HCT116 (cell line): Measurements from ENCODE around the gene PLEK2. TPM values are rescaled to one million over a fixed set of nuclear protein-coding genes. Genes with fewer than 3 reads are reported as not detected.

ENCODE experiments used
- ATAC-seq: fragments of 200-7000 bp; cut with Tn5 transposase; 2 replicates; pipeline ENCODE4 v1.9.1; 2020; ENCODE audit warnings: mild to moderate bottlenecking, moderate library complexity
- BruUV-seq: library from RNA; stranded (reverse); fragments of 400-500 nt; replicated peaks from 2 replicates; lab custom pipeline; 2021; lab: Mats Ljungman, UMichigan
- CTCF ChIA-PET: fragments of 300-600 bp; sonication (Branson Sonifier 250); formaldehyde crosslinking; loops from one replicate; lab custom pipeline; 2021; ENCODE audit warnings: antibody characterized with exemption; lab: Charles Lee
- POLR2A ChIA-PET: fragments of 300-600, 350-600 bp; sonication (Branson Sonifier 250); formaldehyde crosslinking; loops from one replicate; lab custom pipeline; 2021; ENCODE audit warnings: antibody characterized with exemption; lab: Charles Lee
- RAD21 ChIA-PET, 2 experiments: fragments of 300-600 bp; sonication (Branson Sonifier 250); formaldehyde crosslinking; loops; one replicate each; lab custom pipeline; 2023; ENCODE audit warnings: low total read pairs in 2 of 2; ENCODE audit not compliant: uncharacterized antibody in 2 of 2, unreplicated experiment in 2 of 2, low non-redundant PET in 1 of 2; lab: Charles Lee
- DNase-seq: peaks from one replicate; pipeline ENCODE4 v3.0.0-alpha.2; 2010; ENCODE audit warnings: low read depth, low spot score
- H2AFZ ChIP-seq: fragments of 200-600 bp; shearing (Covaris generic), sonication (generic); 2 replicates; pipeline ENCODE4 v1.6.1; 2017; ENCODE audit warnings: low read depth, mixed run types, mixed read lengths, antibody characterized with exemption, low read length; ENCODE audit not compliant: poor library complexity, severe bottlenecking
- H3K27ac ChIP-seq: 2 replicates; pipeline ENCODE4 v1.5.1; 2012; ENCODE audit warnings: low read depth, low read length
- H3K27me3 ChIP-seq: fragments of 200-600 bp; sonication (generic); 2 replicates; pipeline ENCODE4 v1.6.1; 2016; ENCODE audit warnings: mixed run types, low read length, mixed read lengths; ENCODE audit not compliant: insufficient read depth
- H3K36me3 ChIP-seq, 2 experiments: fragments of 200-500 bp in 1 of 2; fragments of 200-600 bp in 1 of 2; sonication (Bioruptor generic) in 1 of 2; sonication (generic) in 1 of 2; 2 replicates each; pipeline versions ENCODE4 v1.5.1 to v1.6.1; 2014 to 2016; ENCODE audit warnings: low read length in 2 of 2, inconsistent platforms in 1 of 2, mixed read lengths in 1 of 2, mixed run types in 1 of 2; ENCODE audit not compliant: insufficient read depth in 2 of 2, control insufficient read depth in 1 of 2
- H3K4me1 ChIP-seq, 2 experiments: fragments of 200-600 bp in 1 of 2; sonication (generic) in 1 of 2; 2 replicates each; pipeline versions ENCODE4 v1.5.1 to v1.6.1; 2012 to 2017; ENCODE audit warnings: low read length in 2 of 2, inconsistent platforms in 1 of 2, mild to moderate bottlenecking in 1 of 2, mixed read lengths in 1 of 2, mixed run types in 1 of 2, moderate library complexity in 1 of 2; ENCODE audit not compliant: insufficient read depth in 2 of 2, control insufficient read depth in 1 of 2
- H3K4me2 ChIP-seq: fragments of 200-600 bp; sonication (generic); 2 replicates; pipeline ENCODE4 v1.6.1; 2017; ENCODE audit warnings: mixed run types, low read length, mixed read lengths
- H3K4me3 ChIP-seq, 2 experiments: fragments of 200-600 bp in 1 of 2; sonication (generic) in 1 of 2; replicated peaks in 1 of 2; 2 replicates each; pipeline ENCODE4 v1.5.1; 2011 to 2016; ENCODE audit warnings: low read length in 2 of 2, control low read depth in 1 of 2, low read depth in 1 of 2, mild to moderate bottlenecking in 1 of 2, mixed read lengths in 1 of 2, mixed run types in 1 of 2
- H3K79me2 ChIP-seq: fragments of 200-600 bp; sonication (generic); 2 replicates; pipeline ENCODE4 v1.6.1; 2017; ENCODE audit warnings: mild to moderate bottlenecking, mixed run types, low read length, moderate library complexity, mixed read lengths; ENCODE audit not compliant: insufficient read depth
- H3K9ac ChIP-seq: fragments of 200-600 bp; sonication (generic); 2 replicates; pipeline ENCODE4 v1.6.1; 2016; ENCODE audit warnings: low read length, mixed read lengths
- H3K9me2 ChIP-seq: fragments of 200-600 bp; sonication (generic), shearing (Covaris generic); 2 replicates; pipeline ENCODE4 v1.6.1; 2017; ENCODE audit warnings: mixed run types, mild to moderate bottlenecking, moderate library complexity; ENCODE audit not compliant: insufficient read depth
- H3K9me3 ChIP-seq, 2 experiments: fragments of 200-500 bp in 1 of 2; fragments of 200-600 bp in 1 of 2; sonication (Bioruptor generic) in 1 of 2; sonication (generic) in 1 of 2; 2 replicates each; pipeline ENCODE4 v1.6.1; 2014 to 2017; ENCODE audit warnings: low read length in 2 of 2, mixed read lengths in 2 of 2, inconsistent platforms in 1 of 2, low read depth in 1 of 2, mild to moderate bottlenecking in 1 of 2, mixed run types in 1 of 2, moderate library complexity in 1 of 2; ENCODE audit not compliant: control insufficient read depth in 1 of 2, insufficient read depth in 1 of 2
- H4K20me1 ChIP-seq: fragments of 200-600 bp; sonication (generic), shearing (Covaris generic); 2 replicates; pipeline ENCODE4 v1.6.1; 2017; ENCODE audit warnings: mixed run types, mild to moderate bottlenecking, moderate library complexity; ENCODE audit not compliant: insufficient read depth
- EGR1 ChIP-seq: IDR thresholded peaks from 2 replicates; pipeline ENCODE4 v1.6.1; 2012; ENCODE audit warnings: low read depth
- ELF1 ChIP-seq: IDR thresholded peaks from 2 replicates; pipeline ENCODE4 v1.6.1; 2012; ENCODE audit warnings: low read depth, borderline replicate concordance
- EZH2 ChIP-seq: fragments of 200-600 bp; sonication (generic); IDR thresholded peaks from 2 replicates; pipeline ENCODE4 v1.6.1; 2017; ENCODE audit warnings: antibody characterized with exemption, mixed run types
- EZH2phosphoT487 ChIP-seq: fragments of 200-600 bp; IDR thresholded peaks from 2 replicates; pipeline ENCODE4 v1.6.1; 2018; ENCODE audit warnings: antibody characterized with exemption, borderline replicate concordance
- POLR2A ChIP-seq: IDR thresholded peaks from 2 replicates; pipeline ENCODE4 v1.7.0; 2011; ENCODE audit warnings: borderline replicate concordance; ENCODE audit not compliant: insufficient read depth, insufficient read length; ENCODE audit errors: extremely low read depth
- POLR2AphosphoS5 ChIP-seq: IDR thresholded peaks from 2 replicates; pipeline ENCODE4 v1.6.1; 2011; ENCODE audit warnings: mild to moderate bottlenecking, low read depth, low read length, moderate library complexity
- RAD21 ChIP-seq: IDR thresholded peaks from 2 replicates; pipeline ENCODE4 v1.6.1; 2012; ENCODE audit warnings: low read depth, mild to moderate bottlenecking
- SIN3A ChIP-seq: IDR thresholded peaks from 2 replicates; pipeline ENCODE4 v1.6.1; 2012; ENCODE audit warnings: low read depth
- SP1 ChIP-seq: IDR thresholded peaks from 2 replicates; pipeline ENCODE4 v1.6.1; 2012; ENCODE audit warnings: low read depth
- SRF ChIP-seq: IDR thresholded peaks from 2 replicates; pipeline ENCODE4 v1.6.1; 2012; ENCODE audit warnings: low read depth
- YY1 ChIP-seq: IDR thresholded peaks from 2 replicates; pipeline ENCODE4 v1.6.1; 2011; ENCODE audit warnings: low read length, low read depth, moderate library complexity, mild to moderate bottlenecking; ENCODE audit not compliant: insufficient replicate concordance; ENCODE audit errors: extremely low read depth
- ZFX ChIP-seq: fragments of 450-650 bp; IDR thresholded peaks from 2 replicates; pipeline ENCODE4 v1.6.1; 2017
- ZNF274 ChIP-seq: fragments of 200-500 bp; sonication (Bioruptor generic); IDR thresholded peaks from 2 replicates; pipeline ENCODE4 v1.6.1; 2014; ENCODE audit warnings: mild to moderate bottlenecking, low read depth, low read length, inconsistent platforms
- intact Hi-C: fragments of 100-400 bp; cut with micrococcal nuclease; formaldehyde crosslinking; loops from 2 replicates; pipeline ENCODE4 v1.10.0; 2022
- total RNA-seq: library from RNA; stranded (reverse); gene quantifications from one replicate; pipeline ENCODE4 v1.2.1, GENCODE V29; 2021; ENCODE audit not compliant: unreplicated experiment
- TF ChIP-seq, protein P1 (sequence below): IDR thresholded peaks from 2 replicates; pipeline ENCODE4 v1.6.1; 2011; ENCODE audit warnings: mild to moderate bottlenecking, low read length, moderate library complexity; ENCODE audit not compliant: insufficient replicate concordance; ENCODE audit errors: extremely low read depth
- TF ChIP-seq, protein P2 (sequence below): IDR thresholded peaks from 2 replicates; pipeline ENCODE4 v1.6.1; 2012; ENCODE audit warnings: low read depth
- TF ChIP-seq, protein P3 (sequence below): IDR thresholded peaks from 2 replicates; pipeline ENCODE4 v1.6.1; 2012
- TF ChIP-seq, protein P4 (sequence below): IDR thresholded peaks from 2 replicates; pipeline ENCODE4 v1.6.1; 2012

The PLEK2 gene
- total RNA-seq, 1 experiment from 2014 or later, result 67.6 TPM

DNA sequence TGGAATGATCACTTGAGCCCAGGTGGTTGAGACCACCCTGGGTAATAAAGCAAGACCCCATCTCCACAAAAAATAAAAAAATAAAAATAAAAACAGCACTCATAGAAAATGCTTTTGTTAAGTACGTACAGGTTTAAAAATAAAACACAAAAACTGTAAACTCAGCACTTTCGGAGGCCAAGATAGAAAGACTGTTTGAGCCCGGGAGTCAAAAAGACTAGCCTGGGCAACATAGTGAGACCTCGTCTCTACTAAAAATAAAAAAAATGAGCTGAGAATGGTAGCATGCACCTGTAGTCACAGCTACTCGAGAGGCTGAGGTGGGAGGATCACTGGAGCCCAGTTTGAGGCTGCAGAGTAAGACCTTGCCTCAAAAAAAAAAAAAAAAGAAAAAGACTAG, 59.9 kb downstream of the PLEK2 start:
- TF ChIP-seq EGR1, result no peak
- TF ChIP-seq EZH2phosphoT487, result no peak
- TF ChIP-seq, protein P1, sequence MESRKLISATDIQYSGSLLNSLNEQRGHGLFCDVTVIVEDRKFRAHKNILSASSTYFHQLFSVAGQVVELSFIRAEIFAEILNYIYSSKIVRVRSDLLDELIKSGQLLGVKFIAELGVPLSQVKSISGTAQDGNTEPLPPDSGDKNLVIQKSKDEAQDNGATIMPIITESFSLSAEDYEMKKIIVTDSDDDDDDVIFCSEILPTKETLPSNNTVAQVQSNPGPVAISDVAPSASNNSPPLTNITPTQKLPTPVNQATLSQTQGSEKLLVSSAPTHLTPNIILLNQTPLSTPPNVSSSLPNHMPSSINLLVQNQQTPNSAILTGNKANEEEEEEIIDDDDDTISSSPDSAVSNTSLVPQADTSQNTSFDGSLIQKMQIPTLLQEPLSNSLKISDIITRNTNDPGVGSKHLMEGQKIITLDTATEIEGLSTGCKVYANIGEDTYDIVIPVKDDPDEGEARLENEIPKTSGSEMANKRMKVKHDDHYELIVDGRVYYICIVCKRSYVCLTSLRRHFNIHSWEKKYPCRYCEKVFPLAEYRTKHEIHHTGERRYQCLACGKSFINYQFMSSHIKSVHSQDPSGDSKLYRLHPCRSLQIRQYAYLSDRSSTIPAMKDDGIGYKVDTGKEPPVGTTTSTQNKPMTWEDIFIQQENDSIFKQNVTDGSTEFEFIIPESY, result no peak
- TF ChIP-seq, protein P2, sequence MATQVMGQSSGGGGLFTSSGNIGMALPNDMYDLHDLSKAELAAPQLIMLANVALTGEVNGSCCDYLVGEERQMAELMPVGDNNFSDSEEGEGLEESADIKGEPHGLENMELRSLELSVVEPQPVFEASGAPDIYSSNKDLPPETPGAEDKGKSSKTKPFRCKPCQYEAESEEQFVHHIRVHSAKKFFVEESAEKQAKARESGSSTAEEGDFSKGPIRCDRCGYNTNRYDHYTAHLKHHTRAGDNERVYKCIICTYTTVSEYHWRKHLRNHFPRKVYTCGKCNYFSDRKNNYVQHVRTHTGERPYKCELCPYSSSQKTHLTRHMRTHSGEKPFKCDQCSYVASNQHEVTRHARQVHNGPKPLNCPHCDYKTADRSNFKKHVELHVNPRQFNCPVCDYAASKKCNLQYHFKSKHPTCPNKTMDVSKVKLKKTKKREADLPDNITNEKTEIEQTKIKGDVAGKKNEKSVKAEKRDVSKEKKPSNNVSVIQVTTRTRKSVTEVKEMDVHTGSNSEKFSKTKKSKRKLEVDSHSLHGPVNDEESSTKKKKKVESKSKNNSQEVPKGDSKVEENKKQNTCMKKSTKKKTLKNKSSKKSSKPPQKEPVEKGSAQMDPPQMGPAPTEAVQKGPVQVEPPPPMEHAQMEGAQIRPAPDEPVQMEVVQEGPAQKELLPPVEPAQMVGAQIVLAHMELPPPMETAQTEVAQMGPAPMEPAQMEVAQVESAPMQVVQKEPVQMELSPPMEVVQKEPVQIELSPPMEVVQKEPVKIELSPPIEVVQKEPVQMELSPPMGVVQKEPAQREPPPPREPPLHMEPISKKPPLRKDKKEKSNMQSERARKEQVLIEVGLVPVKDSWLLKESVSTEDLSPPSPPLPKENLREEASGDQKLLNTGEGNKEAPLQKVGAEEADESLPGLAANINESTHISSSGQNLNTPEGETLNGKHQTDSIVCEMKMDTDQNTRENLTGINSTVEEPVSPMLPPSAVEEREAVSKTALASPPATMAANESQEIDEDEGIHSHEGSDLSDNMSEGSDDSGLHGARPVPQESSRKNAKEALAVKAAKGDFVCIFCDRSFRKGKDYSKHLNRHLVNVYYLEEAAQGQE, result no peak
- TF ChIP-seq POLR2AphosphoS5, result no peak
- TF ChIP-seq EZH2, result no peak
- no peak for TF ChIP-seq SP1
- TF ChIP-seq ZNF274, result no peak
- TF ChIP-seq ELF1, result no peak
- TF ChIP-seq, protein P3, sequence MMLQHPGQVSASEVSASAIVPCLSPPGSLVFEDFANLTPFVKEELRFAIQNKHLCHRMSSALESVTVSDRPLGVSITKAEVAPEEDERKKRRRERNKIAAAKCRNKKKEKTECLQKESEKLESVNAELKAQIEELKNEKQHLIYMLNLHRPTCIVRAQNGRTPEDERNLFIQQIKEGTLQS, result no peak
- TF ChIP-seq, protein P4, sequence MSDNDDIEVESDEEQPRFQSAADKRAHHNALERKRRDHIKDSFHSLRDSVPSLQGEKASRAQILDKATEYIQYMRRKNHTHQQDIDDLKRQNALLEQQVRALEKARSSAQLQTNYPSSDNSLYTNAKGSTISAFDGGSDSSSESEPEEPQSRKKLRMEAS, result no peak
- no peak for TF ChIP-seq RAD21
- TF ChIP-seq POLR2A, result no peak
- no peak for TF ChIP-seq SRF
- TF ChIP-seq SIN3A, result no peak
- no peak for TF ChIP-seq ZFX
- TF ChIP-seq YY1, result no peak
- no peaks in the 10 kb centered on the region for H3K9me3 ChIP-seq
- intact Hi-C loops, result no loop called here
- H3K4me3 ChIP-seq, result no peak overlapping the region
- no peak overlapping the region for H3K4me2 ChIP-seq
- DNase-seq (no peak), ATAC-seq (no peak)
- H3K27ac ChIP-seq, result no peak overlapping the region
- peaks cover 16% of the 10 kb centered on the region for H3K79me2 ChIP-seq
- H3K27me3 ChIP-seq, result no peaks in the 10 kb centered on the region
- H2AFZ ChIP-seq, result no peak overlapping the region
- peaks cover 0 to 17% of the 10 kb centered on the region in 2 experiments; a peak in 2 of 4 replicates for H3K36me3 ChIP-seq
- CTCF ChIA-PET, result interaction anchor here (0.9 to 1.5 kb wide), 2 partner anchors 8 to 13 kb away, joined by 4 to 9 read pairs; partner anchors contain the start of genes ATP6V1D and EIF2S1
- H4K20me1 ChIP-seq, result no peaks in the 10 kb centered on the region
- BruUV-seq, result no TSS peak
- POLR2A ChIA-PET, result no interaction called here
- no peaks in the 10 kb centered on the region for H3K4me1 ChIP-seq
- H3K9me2 ChIP-seq, result no peaks in the 10 kb centered on the region
- H3K9ac ChIP-seq, result no peak overlapping the region
- RAD21 ChIA-PET, result interaction anchor here in 1 of 2 experiments (0.7 kb wide), 1 partner anchor 186 kb away, joined by 9 read pairs; no protein-coding TSS in a partner anchor
